ENCODE data around the gene DTX1.

The DTX1 gene

DNA sequence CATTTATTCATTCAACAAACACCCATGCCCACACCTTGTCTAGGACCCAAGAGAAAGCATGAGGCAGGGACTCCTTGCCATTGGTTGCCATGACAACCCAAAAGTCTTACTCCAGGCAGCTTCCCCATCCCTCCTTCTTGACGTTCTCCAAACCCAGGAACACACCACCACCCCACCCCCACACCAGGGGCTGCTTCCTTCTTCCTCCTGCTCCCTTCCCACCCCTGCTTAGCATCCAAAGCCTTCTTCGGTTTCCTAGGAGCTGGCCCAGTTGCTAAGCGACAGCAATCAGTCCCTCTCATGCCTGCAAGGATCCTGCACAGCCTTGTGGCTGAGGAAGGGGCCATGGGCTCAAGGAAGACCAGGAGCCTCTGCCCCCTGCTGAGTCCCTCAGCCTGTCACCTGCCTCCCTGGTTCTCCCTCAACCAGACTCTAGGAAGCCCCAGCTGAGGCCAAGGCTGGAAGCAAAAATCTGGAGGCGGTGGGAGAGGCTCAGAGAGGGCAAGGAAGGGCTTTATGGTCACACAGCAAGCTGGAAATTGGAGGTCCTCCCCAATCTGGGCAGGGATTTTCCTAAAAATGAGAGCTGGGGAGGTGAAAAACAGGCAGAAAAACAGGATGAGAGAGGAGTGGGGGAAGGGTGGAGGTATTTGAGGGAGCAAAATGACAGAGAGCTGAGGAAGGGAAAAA lies 63.6 kb downstream of the DTX1 start:
- Histone ChIP-seq H3K79me1 (ENCODE audit: low read length) (no peaks in the 10 kb centered on the region), H3K9me3 (ENCODE audit: insufficient read depth, low read depth, low read length) (no peaks in the 10 kb centered on the region), H3K4ac (ENCODE audit: low read depth, low read length) (no peak overlapping the region), H3K14ac (ENCODE audit: low read length) (no peak overlapping the region), H3K4me3 (ENCODE audit: low read depth, low read length) (no peak overlapping the region), H2BK12ac (ENCODE audit: low read length) (no peak overlapping the region), H3K23ac (ENCODE audit: low read length) (no peak overlapping the region), H3K79me2 (ENCODE audit: control insufficient read depth, insufficient read depth, low read length, poor library complexity) (no peaks in the 10 kb centered on the region), H4K91ac (ENCODE audit: low read depth, low read length) (no peak overlapping the region), H3K36me3 (ENCODE audit: control insufficient read depth in 1 of 2, insufficient read depth in 2 of 2, low read length in 2 of 2) (no peaks in the 10 kb centered on the region), H3K27me3 (ENCODE audit: insufficient read depth, low read length) (no peaks in the 10 kb centered on the region), H3K9ac (ENCODE audit: low read length) (no peak overlapping the region), H3K4me2 (ENCODE audit: low read length) (no peak overlapping the region), H3K27ac (ENCODE audit: low read depth, low read length) (no peak overlapping the region), H3K18ac (ENCODE audit: low read length) (no peak overlapping the region), H2BK5ac (ENCODE audit: low read depth, low read length, poor library complexity) (no peak overlapping the region), H2BK120ac (ENCODE audit: insufficient read depth, low read length, poor library complexity) (no peak overlapping the region), H2AFZ (ENCODE audit: insufficient read depth, low read length, poor library complexity) (no peak overlapping the region), H4K8ac (ENCODE audit: low read depth, low read length) (no peak overlapping the region), H2AK5ac (ENCODE audit: low read length) (no peak overlapping the region), H3K4me1 (ENCODE audit: control insufficient read depth in 1 of 2, insufficient read depth in 2 of 2, low read length in 2 of 2) (no peaks in the 10 kb centered on the region), H4K12ac (ENCODE audit: low read depth, low read length) (no peak overlapping the region)
- WGBS (ENCODE audit: extremely low coverage, insufficient coverage, insufficient read length) = no CpG with 5 or more reads among the region's 4 CpGs
- DNase-seq = no peak

DNA sequence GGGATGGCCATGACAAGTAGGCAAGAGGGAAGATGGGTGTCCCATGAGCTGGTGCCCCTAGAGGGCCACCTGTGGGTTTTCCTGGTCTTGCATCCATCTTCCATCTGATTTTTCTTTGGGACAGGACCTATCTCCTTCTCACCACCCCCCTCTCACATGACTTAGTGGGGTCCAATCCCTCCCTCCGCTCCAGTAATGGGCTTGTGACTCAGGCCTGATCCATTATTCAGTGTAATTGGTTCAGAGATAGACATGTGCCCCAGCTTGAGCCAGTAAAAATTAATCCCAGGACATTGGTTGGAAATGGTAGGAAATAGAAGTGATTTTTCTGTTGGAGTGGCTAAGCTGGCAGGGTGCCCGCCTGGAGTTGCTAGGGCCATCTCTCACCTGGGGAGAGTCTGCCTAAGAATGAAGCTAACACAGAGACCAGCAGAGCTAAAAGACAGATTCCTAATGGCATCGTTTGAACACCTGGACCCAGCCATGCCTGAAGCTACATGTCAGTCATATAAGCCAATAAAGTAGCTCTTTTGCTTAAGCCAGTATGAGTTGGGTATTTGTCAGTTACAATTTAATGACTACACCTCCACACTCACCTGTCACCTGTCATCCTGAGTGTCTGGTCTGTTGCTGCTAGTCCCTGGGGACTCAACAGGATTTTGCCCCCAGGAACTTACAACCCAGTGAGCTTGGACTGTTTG lies 64.3 kb downstream of the DTX1 start:
- Histone ChIP-seq H3K79me1 (ENCODE audit: low read length) (no peaks in the 10 kb centered on the region), H3K27me3 (ENCODE audit: insufficient read depth, low read length) (no peaks in the 10 kb centered on the region), H3K4me3 (ENCODE audit: low read depth, low read length) (no peak overlapping the region), H3K79me2 (ENCODE audit: control insufficient read depth, insufficient read depth, low read length, poor library complexity) (no peaks in the 10 kb centered on the region), H3K14ac (ENCODE audit: low read length) (no peak overlapping the region), H3K4me2 (ENCODE audit: low read length) (no peak overlapping the region), H2AK5ac (ENCODE audit: low read length) (no peak overlapping the region), H3K18ac (ENCODE audit: low read length) (no peak overlapping the region), H3K9me3 (ENCODE audit: insufficient read depth, low read depth, low read length) (no peaks in the 10 kb centered on the region), H3K23ac (ENCODE audit: low read length) (no peak overlapping the region), H4K12ac (ENCODE audit: low read depth, low read length) (no peak overlapping the region), H3K36me3 (ENCODE audit: control insufficient read depth in 1 of 2, insufficient read depth in 2 of 2, low read length in 2 of 2) (no peaks in the 10 kb centered on the region), H3K4me1 (ENCODE audit: control insufficient read depth in 1 of 2, insufficient read depth in 2 of 2, low read length in 2 of 2) (no peaks in the 10 kb centered on the region), H4K8ac (ENCODE audit: low read depth, low read length) (no peak overlapping the region), H2AFZ (ENCODE audit: insufficient read depth, low read length, poor library complexity) (no peak overlapping the region), H3K27ac (ENCODE audit: low read depth, low read length) (no peak overlapping the region), H3K9ac (ENCODE audit: low read length) (no peak overlapping the region), H4K91ac (ENCODE audit: low read depth, low read length) (no peak overlapping the region), H2BK12ac (ENCODE audit: low read length) (no peak overlapping the region), H3K4ac (ENCODE audit: low read depth, low read length) (no peak overlapping the region), H2BK120ac (ENCODE audit: insufficient read depth, low read length, poor library complexity) (no peak overlapping the region), H2BK5ac (ENCODE audit: low read depth, low read length, poor library complexity) (no peak overlapping the region)
- no peak for DNase-seq
- no CpG with 5 or more reads among the region's 3 CpGs for WGBS (ENCODE audit: extremely low coverage, insufficient coverage, insufficient read length)

GRCh38 chr12:113127791-113128199 lies 71.3 kb downstream of the DTX1 start:
- Histone ChIP-seq H3K9ac (ENCODE audit: low read length) (no peak overlapping the region), H3K14ac (ENCODE audit: low read length) (no peak overlapping the region), H3K4me1 (ENCODE audit: control insufficient read depth in 1 of 2, insufficient read depth in 2 of 2, low read length in 2 of 2) (no peaks in the 10 kb centered on the region), H3K9me3 (ENCODE audit: insufficient read depth, low read depth, low read length) (no peaks in the 10 kb centered on the region), H4K8ac (ENCODE audit: low read depth, low read length) (no peak overlapping the region), H3K4ac (ENCODE audit: low read depth, low read length) (no peak overlapping the region), H3K27ac (ENCODE audit: low read depth, low read length) (no peak overlapping the region), H3K18ac (ENCODE audit: low read length) (no peak overlapping the region), H2BK120ac (ENCODE audit: insufficient read depth, low read length, poor library complexity) (no peak overlapping the region), H3K79me2 (ENCODE audit: control insufficient read depth, insufficient read depth, low read length, poor library complexity) (no peaks in the 10 kb centered on the region), H2AFZ (ENCODE audit: insufficient read depth, low read length, poor library complexity) (no peak overlapping the region), H3K27me3 (ENCODE audit: insufficient read depth, low read length) (no peaks in the 10 kb centered on the region), H2AK5ac (ENCODE audit: low read length) (no peak overlapping the region), H3K36me3 (ENCODE audit: control insufficient read depth in 1 of 2, insufficient read depth in 2 of 2, low read length in 2 of 2) (no peaks in the 10 kb centered on the region), H4K12ac (ENCODE audit: low read depth, low read length) (no peak overlapping the region), H3K4me3 (ENCODE audit: low read depth, low read length) (peak overlapping the region; percentile 23), H3K79me1 (ENCODE audit: low read length) (no peaks in the 10 kb centered on the region), H3K4me2 (ENCODE audit: low read length) (no peak overlapping the region), H2BK5ac (ENCODE audit: low read depth, low read length, poor library complexity) (no peak overlapping the region), H4K91ac (ENCODE audit: low read depth, low read length) (no peak overlapping the region), H3K23ac (ENCODE audit: low read length) (no peak overlapping the region), H2BK12ac (ENCODE audit: low read length) (no peak overlapping the region)
- WGBS (ENCODE audit: extremely low coverage, insufficient coverage, insufficient read length) = no CpG with 5 or more reads among the region's 15 CpGs
- no peak for DNase-seq

DNA sequence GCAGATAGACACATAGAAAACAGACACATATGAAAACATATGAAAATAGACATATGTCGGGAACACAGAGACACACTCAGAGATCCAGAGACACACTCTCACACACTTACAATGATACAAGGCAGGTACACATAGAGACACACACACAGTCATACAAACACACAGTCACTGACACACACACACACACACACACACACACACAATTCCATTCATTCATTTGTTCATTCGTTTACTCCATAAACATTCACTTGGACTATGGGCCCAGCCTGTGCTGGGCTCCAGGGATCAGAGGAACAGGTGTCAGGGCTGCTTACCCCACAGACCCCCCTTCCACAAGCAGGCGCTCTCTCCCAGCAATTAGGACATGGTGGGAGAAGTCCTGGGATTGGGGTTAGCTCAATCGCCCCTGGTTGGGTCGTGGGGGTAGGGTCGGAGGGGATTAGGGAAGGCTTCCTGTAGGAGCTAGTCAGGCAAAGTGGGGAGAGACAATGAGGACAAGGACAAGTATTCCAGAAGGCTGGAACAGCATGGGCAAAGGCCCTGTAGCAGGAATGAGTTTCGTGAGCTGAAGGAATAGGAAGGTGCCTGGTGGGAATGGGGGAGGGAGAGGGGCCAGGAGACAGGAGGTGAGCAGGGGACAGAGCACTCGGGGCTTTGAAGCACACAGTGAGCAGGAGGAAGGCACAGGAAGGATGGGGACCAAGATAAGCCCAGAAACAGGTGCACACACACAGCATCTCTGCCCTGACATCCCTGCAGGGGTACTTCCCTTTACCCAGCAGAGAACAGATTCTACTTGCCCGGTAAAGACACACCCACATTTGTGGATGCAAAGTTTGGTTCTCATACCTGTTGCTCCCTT lies 72.5 kb downstream of the DTX1 start:
- Histone ChIP-seq H4K91ac (ENCODE audit: low read depth, low read length) (no peak overlapping the region), H3K79me2 (ENCODE audit: control insufficient read depth, insufficient read depth, low read length, poor library complexity) (no peaks in the 10 kb centered on the region), H3K36me3 (ENCODE audit: control insufficient read depth in 1 of 2, insufficient read depth in 2 of 2, low read length in 2 of 2) (no peaks in the 10 kb centered on the region), H3K27me3 (ENCODE audit: insufficient read depth, low read length) (no peaks in the 10 kb centered on the region), H3K18ac (ENCODE audit: low read length) (no peak overlapping the region), H3K27ac (ENCODE audit: low read depth, low read length) (no peak overlapping the region), H4K12ac (ENCODE audit: low read depth, low read length) (no peak overlapping the region), H3K4me1 (ENCODE audit: control insufficient read depth in 1 of 2, insufficient read depth in 2 of 2, low read length in 2 of 2) (no peaks in the 10 kb centered on the region), H3K4me3 (ENCODE audit: low read depth, low read length) (no peak overlapping the region), H3K4ac (ENCODE audit: low read depth, low read length) (no peak overlapping the region), H2BK12ac (ENCODE audit: low read length) (no peak overlapping the region), H2BK120ac (ENCODE audit: insufficient read depth, low read length, poor library complexity) (no peak overlapping the region), H3K79me1 (ENCODE audit: low read length) (no peaks in the 10 kb centered on the region), H3K9ac (ENCODE audit: low read length) (no peak overlapping the region), H3K23ac (ENCODE audit: low read length) (no peak overlapping the region), H3K9me3 (ENCODE audit: insufficient read depth, low read depth, low read length) (no peaks in the 10 kb centered on the region), H3K14ac (ENCODE audit: low read length) (no peak overlapping the region), H2BK5ac (ENCODE audit: low read depth, low read length, poor library complexity) (no peak overlapping the region), H4K8ac (ENCODE audit: low read depth, low read length) (no peak overlapping the region), H2AFZ (ENCODE audit: insufficient read depth, low read length, poor library complexity) (no peak overlapping the region), H3K4me2 (ENCODE audit: low read length) (no peak overlapping the region), H2AK5ac (ENCODE audit: low read length) (no peak overlapping the region)
- no CpG with 5 or more reads among the region's 9 CpGs for WGBS (ENCODE audit: extremely low coverage, insufficient coverage, insufficient read length)
- no peak for DNase-seq

Measured in trophoblast cell (in vitro differentiated cells and primary cell).